ENCODE measurements around the gene NIFK.
A peak's percentile ranks its signal among the peaks of the same experiment; 100 is the strongest.

Gene NIFK

DNA sequence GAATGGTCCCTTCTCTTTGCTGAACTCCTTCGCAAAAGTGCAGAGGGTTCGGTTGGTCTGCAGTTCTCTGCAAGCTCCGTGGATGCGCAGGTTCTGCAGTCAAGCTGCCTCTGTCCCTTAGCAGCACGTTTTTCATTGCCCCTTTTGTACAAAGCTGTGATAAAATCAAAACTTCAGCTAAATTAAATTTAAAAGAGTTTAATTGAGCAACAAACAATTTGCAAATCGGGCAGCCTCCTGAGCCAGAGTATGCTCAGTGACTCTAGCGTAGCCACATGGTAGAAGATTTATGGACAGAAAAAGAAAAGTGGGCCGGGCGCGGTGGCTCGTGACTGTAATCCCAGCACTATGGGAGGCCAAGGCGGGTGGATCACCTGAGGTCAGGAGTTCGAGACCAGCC, 37.6 kb upstream of the NIFK start:
- no peak overlapping the region for H3K4me3 ChIP-seq (ENCODE audit: low read length)
- no peak for DNase-seq (ENCODE audit: low read depth)
- TF ChIP-seq, protein P1, sequence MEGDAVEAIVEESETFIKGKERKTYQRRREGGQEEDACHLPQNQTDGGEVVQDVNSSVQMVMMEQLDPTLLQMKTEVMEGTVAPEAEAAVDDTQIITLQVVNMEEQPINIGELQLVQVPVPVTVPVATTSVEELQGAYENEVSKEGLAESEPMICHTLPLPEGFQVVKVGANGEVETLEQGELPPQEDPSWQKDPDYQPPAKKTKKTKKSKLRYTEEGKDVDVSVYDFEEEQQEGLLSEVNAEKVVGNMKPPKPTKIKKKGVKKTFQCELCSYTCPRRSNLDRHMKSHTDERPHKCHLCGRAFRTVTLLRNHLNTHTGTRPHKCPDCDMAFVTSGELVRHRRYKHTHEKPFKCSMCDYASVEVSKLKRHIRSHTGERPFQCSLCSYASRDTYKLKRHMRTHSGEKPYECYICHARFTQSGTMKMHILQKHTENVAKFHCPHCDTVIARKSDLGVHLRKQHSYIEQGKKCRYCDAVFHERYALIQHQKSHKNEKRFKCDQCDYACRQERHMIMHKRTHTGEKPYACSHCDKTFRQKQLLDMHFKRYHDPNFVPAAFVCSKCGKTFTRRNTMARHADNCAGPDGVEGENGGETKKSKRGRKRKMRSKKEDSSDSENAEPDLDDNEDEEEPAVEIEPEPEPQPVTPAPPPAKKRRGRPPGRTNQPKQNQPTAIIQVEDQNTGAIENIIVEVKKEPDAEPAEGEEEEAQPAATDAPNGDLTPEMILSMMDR (IDR thresholded peaks at IDR 0.05; ENCODE audit: insufficient read depth, low read depth, low read length, missing control alignments): no peak

DNA sequence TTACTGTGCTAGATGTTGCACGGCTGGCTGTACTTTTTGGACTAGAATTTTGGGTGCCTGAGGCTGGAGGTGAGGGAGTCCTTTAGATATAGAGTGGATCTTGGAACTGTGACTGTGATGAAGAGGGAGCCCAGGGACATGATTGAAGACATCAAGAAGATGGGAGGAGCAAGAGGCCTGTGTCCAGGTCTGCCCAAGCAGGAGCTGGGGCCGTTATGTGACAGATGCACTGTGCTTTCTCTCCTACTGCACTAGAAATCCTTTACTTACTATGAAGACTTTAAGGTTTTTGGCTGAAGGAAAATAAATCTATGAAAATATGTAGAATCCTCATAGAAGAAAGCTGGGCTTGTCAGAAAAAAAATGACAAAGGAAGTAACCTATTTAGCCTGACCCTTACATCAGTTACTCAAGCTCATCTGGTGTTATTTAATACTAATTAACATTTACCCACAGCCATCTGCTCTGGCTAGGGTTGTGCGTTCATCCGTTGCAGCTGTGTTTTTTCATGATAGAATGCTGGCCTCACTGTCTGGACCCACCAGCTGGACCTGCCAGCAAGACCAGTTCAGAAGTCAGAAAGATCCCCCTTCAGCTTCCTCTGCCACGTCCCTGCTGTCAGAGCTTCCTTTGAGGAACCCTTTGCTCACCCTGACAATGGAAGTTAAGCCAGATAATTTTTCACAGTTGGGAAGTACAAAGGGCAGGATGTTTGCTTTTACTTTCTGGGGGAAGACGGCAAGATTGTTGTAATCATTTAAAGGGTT, 35.5 kb upstream of the NIFK start:
- H3K4me3 ChIP-seq (ENCODE audit: low read length): no peak overlapping the region
- TF ChIP-seq, protein P1 (IDR thresholded peaks at IDR 0.05; ENCODE audit: insufficient read depth, low read depth, low read length, missing control alignments): no peak
- DNase-seq (ENCODE audit: low read depth): no peak

DNA sequence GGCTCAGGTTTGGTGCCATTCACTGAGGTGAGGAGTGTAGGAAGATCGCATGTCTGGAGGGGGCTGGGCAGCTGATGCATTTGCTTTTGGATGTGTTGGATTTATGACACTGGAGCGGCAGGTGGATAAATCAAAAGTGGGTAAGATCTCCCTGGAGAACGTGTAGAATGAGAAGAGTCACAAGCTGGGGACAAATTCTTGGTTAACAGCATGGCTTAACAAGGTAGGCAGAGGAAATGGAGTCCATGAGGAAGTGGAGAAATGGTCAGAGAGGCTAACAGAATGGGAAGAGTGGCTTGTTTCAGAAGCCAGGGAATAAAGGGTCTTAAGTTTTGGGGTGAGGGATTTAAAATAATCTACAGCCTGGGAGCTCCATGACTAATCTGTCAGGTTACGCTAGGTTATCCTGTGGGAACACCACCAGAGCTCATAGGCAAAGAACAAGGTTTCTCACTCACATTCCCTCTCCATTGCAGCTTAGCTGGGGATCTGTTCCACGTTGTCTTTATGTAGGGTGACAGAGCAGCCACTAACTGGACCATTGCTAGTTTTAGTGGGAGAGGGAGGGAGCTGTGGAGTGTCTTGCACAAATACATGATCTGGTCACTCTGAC, 31.6 kb upstream of the NIFK start:
- no peak overlapping the region for H3K4me3 ChIP-seq (ENCODE audit: low read length)
- TF ChIP-seq, protein P1 (IDR thresholded peaks at IDR 0.05; ENCODE audit: insufficient read depth, low read depth, low read length, missing control alignments): no peak
- no peak for DNase-seq (ENCODE audit: low read depth)

DNA sequence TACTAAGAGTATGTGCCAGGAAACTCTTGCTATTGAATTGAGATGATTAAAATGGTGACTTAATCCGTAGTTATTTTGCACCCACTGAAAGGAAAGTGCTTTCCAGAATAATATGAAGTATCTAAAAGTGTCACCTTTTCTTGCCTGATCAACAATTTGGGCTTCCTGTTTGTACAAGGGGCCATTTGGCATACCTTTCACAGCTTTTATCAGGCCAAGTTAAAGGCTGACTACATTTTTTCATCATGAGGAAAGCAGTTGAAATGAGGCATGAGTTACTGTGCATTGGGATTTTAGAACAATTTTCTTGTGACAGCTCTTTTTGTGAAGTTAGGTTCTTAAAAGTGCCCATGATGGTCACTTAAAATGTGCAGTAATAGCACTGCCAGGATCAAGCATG, 29.9 kb upstream of the NIFK start:
- no peak overlapping the region for H3K4me3 ChIP-seq (ENCODE audit: low read length)
- DNase-seq (ENCODE audit: low read depth): no peak
- TF ChIP-seq, protein P1 (IDR thresholded peaks at IDR 0.05; ENCODE audit: insufficient read depth, low read depth, low read length, missing control alignments): no peak

DNA sequence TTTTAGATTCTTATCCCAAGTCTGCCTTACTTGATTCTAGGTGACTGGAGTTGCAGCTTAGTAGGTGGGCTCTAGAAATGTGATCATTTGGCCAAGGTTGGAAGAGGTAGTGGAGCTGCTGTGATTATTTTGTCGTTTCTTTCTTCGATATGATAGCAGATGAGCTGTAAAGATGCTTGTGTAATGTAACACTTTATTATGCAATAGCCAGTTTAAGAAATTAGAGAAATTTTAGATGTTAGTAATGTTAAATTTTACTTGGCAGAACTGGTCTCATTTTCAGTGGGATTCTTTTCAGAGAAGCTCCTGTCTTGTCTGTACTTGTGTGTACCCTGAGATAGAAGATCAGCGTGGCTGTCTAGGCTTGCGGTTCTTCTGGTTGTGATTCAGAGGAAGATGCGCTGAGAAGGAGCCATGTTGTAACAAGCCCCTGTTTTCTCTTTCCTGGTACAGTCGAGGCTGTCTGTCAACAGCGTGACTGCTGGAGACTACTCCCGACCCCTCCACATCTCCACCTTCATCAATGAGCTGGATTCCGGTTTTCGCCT, 28.1 kb upstream of the NIFK start:
- TF ChIP-seq, protein P1 (IDR thresholded peaks at IDR 0.05; ENCODE audit: insufficient read depth, low read depth, low read length, missing control alignments): no peak
- no peak overlapping the region for H3K4me3 ChIP-seq (ENCODE audit: low read length)
- peak; percentile 82 for DNase-seq (ENCODE audit: low read depth)

DNA sequence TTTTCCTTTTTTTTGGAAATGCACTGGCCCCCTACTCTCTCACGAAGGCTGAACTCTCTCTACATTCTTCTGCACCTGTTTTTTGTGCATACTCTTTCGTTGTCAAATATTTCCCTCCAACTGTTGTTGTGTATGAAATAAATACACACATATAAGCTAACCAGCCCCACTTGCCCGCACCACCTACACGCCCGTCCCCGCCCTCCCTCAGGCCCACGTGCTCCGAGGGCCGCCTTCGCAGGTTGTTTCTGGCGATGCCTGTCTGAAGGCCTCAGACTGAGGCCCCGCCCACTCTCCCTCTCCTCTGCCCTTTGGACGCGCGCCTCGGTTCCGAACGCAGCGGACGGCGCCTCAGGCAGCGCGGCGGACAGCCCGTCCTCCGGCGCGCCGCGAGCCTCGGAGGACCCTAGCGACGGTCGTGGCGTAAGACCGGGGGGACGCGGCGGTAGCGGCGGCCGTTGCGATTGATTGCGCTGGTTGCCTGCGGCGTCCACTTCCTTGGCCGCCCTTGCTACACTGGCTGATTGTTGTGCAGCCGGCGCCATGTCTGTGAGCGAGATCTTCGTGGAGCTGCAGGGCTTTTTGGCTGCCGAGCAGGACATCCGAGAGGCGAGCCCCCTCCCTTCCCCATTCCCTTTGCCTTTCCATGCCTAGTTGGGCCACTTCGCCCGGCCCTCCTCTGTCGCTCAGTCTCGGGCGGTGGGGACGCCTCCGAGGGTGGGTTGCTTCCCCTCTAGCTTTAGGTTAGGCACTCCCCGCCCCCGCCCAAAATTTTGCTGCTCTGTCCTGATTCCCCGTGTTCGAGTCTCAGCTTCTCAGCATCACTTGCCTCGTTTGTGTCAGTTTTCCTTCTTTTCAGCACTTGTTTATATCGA, 18.8 kb upstream of the NIFK start, which contains the start of gene TSN:
Gene TSN, plus strand, starts transcription at position 415 of the 875 bp plus-strand sequence. Its CDS starts 129 bp downstream, at position 544.
- TF ChIP-seq, protein P1 (IDR thresholded peaks at IDR 0.05; ENCODE audit: insufficient read depth, low read depth, low read length, missing control alignments): no peak
- DNase-seq (ENCODE audit: low read depth): peak; percentile 99
- peak within 1 kb of the TSS; percentile 98 for H3K4me3 ChIP-seq (ENCODE audit: low read length)
